Bronchial epithelial cell (primary cell): ENCODE data around the gene ZNF79. TPM values are rescaled to one million over a fixed set of nuclear protein-coding genes. Genes with fewer than 3 reads are reported as not detected.

Experiments used
- DNase-seq: peaks from one replicate; pipeline ENCODE4 v3.0.0-alpha.2; 2010; ENCODE audit warnings: low read depth
- FAIRE-seq: peaks from 2 replicates; lab custom pipeline; 2011; peaks lifted over from hg19 to GRCh38; lab: Jason Lieb, UNC
- H3K27me3 ChIP-seq: 2 replicates; pipeline ENCODE4 v1.5.1; 2011; ENCODE audit warnings: low read length; ENCODE audit not compliant: control insufficient read depth, insufficient read depth
- H3K36me3 ChIP-seq: 2 replicates; pipeline ENCODE4 v1.5.1; 2011; ENCODE audit warnings: low read length; ENCODE audit not compliant: control insufficient read depth, insufficient read depth
- H3K4me3 ChIP-seq: 2 replicates; pipeline ENCODE4 v1.5.1; 2011; ENCODE audit warnings: mild to moderate bottlenecking, low read depth, low read length, control low read depth
- total RNA-seq: library from RNA; depleted of rRNA; stranded (reverse); fragments of >200 nt; gene quantifications from 2 replicates; pipeline ENCODE4 v1.2.1, GENCODE V29; 2014
- TF ChIP-seq, protein P1 (sequence below): IDR thresholded peaks from 2 replicates; pipeline ENCODE4 v1.5.1; 2011; ENCODE audit warnings: mild to moderate bottlenecking, moderate library complexity, low read length, control low read depth, inconsistent platforms; ENCODE audit not compliant: insufficient read depth, severe bottlenecking

ZNF79 gene
- total RNA-seq, 1 donor from 2014 or later = 14.0 TPM

DNA sequence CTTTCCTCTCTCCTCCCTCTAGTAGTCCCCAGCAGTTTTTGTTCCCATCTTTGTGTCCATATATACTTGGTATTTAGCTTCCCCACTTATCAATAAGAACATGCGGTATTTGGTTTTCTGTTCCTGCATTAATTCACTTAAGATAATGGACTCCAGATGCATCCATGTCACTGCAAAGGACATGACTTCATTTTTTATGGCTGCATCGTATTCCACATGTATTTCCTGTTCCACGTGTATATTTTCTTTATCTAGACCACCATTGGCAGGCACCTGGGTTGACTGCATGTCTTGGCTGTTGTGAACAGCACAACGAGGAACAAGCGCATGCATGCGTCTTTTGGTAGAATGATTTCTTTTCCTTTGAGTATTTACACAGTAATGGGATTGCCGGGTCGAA is 6.2 kb downstream of the ZNF79 start:
- H3K36me3 ChIP-seq = peaks cover 16% of the 10 kb centered on the region
- H3K27me3 ChIP-seq = no peaks in the 10 kb centered on the region
- DNase-seq (no peak), FAIRE-seq (no peak)
- TF ChIP-seq, protein P1, sequence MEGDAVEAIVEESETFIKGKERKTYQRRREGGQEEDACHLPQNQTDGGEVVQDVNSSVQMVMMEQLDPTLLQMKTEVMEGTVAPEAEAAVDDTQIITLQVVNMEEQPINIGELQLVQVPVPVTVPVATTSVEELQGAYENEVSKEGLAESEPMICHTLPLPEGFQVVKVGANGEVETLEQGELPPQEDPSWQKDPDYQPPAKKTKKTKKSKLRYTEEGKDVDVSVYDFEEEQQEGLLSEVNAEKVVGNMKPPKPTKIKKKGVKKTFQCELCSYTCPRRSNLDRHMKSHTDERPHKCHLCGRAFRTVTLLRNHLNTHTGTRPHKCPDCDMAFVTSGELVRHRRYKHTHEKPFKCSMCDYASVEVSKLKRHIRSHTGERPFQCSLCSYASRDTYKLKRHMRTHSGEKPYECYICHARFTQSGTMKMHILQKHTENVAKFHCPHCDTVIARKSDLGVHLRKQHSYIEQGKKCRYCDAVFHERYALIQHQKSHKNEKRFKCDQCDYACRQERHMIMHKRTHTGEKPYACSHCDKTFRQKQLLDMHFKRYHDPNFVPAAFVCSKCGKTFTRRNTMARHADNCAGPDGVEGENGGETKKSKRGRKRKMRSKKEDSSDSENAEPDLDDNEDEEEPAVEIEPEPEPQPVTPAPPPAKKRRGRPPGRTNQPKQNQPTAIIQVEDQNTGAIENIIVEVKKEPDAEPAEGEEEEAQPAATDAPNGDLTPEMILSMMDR = no peak
- no peak overlapping the region for H3K4me3 ChIP-seq

DNA sequence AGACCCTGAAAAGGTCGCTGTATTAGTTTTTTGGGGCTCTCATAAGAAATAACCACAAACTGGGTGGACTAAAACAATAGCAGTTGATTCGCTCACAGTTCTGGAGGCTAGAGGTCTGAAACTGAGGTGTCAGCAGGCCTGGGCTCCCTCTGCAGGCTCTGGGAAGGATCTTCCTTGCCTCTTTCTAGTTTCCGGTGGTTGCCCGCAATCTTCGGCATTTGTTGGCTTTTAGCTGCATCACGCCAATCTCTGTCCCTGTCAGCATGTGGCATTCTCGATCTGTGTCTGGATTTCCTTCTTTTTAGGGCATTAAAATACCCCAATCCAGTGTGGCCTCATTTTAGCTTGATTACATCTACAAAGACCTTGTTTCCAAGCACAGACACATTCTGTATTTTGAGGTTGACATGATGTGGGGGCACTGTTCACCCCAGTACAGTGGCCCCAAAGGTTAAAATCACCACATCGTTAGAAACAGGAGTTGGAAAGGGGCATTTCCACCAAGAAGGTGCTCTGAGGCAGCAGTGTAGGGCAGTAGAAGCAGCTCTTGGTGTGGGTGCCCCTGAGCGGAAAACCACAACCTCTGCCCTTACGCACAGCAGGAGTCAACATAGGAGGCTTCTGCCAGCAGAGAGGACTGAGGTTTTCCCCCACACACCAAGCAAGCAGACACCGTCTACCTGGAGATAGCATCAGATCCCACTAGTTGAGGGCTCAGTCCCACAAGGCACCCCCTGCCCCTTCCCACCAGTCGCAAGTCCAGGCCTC is 13.5 kb downstream of the ZNF79 start:
- DNase-seq (no peak), FAIRE-seq (no peak)
- Histone ChIP-seq H3K27me3 (no peaks in the 10 kb centered on the region), H3K4me3 (no peak overlapping the region), H3K36me3 (peaks cover 48% of the 10 kb centered on the region)
- TF ChIP-seq, protein P1 = no peak

DNA sequence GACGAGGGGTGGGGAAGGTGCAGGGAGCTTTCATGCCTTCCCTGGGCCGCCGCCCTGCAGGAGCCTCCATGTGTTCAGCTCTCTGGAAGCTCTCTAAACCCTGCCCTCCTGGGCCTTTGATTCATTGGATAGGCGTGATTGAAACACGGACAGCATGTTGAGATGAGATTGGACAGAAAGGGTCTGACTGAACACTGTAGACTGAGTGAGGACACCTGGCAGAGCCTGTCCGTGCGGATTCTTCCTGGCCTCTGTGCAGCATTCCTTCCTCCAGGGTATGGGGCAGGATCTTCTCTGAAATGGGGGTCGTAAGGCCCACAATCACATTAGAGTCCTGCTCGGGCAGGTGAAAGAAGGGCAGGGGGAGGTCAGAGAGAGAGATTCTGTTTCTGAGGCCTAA is 14.2 kb downstream of the ZNF79 start:
- TF ChIP-seq, protein P1 = no peak
- no peak overlapping the region for H3K4me3 ChIP-seq
- FAIRE-seq (no peak), DNase-seq (no peak)
- peaks cover 44% of the 10 kb centered on the region for H3K36me3 ChIP-seq
- H3K27me3 ChIP-seq = no peaks in the 10 kb centered on the region

DNA sequence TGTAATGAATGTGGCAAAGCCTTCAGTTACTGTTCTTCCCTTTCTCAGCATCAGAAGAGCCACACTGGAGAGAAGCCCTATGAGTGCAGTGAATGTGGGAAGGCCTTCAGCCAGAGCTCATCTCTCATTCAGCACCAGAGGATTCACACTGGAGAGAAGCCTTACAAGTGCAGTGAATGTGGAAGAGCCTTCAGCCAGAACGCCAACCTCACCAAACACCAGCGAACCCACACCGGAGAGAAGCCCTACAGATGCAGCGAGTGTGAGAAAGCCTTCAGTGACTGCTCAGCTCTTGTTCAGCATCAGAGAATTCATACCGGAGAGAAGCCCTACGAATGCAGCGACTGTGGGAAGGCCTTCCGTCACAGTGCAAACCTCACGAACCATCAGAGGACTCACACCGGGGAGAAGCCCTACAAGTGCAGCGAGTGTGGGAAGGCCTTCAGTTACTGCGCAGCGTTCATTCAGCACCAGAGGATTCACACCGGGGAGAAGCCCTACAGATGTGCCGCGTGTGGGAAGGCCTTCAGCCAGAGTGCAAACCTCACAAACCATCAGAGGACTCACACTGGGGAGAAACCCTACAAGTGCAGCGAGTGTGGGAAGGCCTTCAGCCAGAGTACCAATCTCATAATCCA is 20.2 kb downstream of the ZNF79 start:
- DNase-seq (no peak), FAIRE-seq (no peak)
- Histone ChIP-seq H3K27me3 (no peaks in the 10 kb centered on the region), H3K36me3 (peaks cover 28% of the 10 kb centered on the region), H3K4me3 (no peak overlapping the region)
- TF ChIP-seq, protein P1 = no peak

DNA sequence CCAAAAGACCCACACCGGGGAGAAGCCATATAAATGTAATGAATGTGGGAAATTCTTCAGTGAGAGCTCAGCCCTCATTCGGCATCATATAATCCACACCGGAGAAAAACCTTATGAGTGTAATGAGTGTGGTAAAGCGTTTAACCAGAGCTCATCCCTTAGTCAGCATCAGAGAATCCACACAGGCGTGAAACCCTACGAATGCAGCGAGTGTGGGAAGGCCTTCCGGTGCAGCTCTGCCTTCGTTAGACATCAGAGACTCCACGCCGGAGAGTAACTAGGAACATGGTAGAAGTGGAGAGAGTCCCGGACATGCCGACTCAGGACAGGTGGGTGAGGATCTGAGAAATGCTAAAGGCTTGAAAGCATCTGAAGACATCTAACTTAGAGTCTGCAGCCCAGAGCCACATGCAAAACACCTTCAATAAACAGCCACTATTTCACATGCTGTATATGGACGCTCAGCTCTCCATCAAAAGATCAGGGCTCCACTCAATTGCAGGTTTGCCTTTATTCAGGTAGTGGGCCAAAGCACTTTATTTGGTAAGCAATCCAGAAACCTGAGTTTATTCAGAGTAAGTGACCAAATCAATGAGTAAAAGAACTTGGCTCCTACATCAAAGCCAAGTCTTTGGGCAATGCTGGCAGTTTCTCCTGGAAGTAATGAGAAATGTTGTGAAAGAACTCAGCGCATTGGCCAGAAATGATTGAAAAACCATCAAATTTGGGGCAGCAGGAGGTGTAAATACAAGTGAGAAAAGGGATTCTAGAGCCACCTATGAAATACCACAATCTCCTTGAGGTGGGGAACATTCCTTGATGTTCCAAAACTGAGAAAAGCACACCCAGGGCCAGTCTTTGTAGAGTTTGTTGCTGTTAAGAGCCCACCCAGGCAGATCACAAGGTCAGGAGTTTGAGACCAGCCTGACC is 21.0 kb downstream of the ZNF79 start:
- Histone ChIP-seq H3K36me3 (peaks cover 34% of the 10 kb centered on the region), H3K27me3 (no peaks in the 10 kb centered on the region), H3K4me3 (no peak overlapping the region)
- no peak for FAIRE-seq
- no peak for DNase-seq
- TF ChIP-seq, protein P1 = no peak
